ENCODE measurements around the gene LSM12. TPM values are rescaled to one million over a fixed set of nuclear protein-coding genes. Genes with fewer than 3 reads are reported as not detected.

The LSM12 gene
- polyA plus RNA-seq, 4 donors: 24.8 to 36.4 (median 28.2) TPM

DNA sequence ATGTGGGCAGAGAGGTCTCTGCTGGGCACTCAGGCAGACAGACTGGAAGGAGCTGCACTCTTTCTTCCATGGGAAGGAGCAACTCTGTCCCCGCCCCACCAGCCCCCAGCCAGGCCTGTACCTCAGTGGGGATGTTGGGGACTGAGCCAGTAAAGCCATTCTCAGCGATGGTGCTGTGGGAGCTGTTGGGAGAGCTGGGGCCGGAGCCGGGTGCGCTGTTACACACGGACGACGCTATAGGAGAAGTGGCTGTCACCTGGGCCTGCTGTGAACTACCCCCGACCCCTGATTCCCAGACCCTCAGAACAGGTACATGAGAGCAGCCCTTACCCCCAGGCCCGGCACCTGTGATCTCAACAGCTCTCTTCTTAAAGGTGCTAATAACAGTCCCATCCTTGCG is 25.6 kb upstream of the LSM12 start:
- FAIRE-seq: no peak
- WGBS, 3 donors: 95 to 98% (median 96%) methylated on average over 11 of the region's 11 CpGs
- Histone ChIP-seq H3K9me3 (ENCODE audit: control insufficient read depth in 2 of 2, insufficient read depth in 1 of 2, low read depth in 1 of 2, low read length in 1 of 2) (no peaks in the 10 kb centered on the region), H3K27me3 (ENCODE audit: control insufficient read depth in 3 of 3, insufficient read depth in 3 of 3, low read length in 3 of 3) (no peaks in the 10 kb centered on the region), H3K4me1 (ENCODE audit: control insufficient read depth in 3 of 3, insufficient read depth in 2 of 3, low read depth in 1 of 3, low read length in 2 of 3) (peaks cover 0 to 28% (median 0%) of the 10 kb centered on the region in 3 donors), H3K27ac (ENCODE audit: low read depth in 1 of 3, low read length in 2 of 3) (no peak overlapping the region), H3K36me3 (ENCODE audit: control insufficient read depth in 3 of 3, insufficient read depth in 2 of 3, low read depth in 1 of 3, low read length in 3 of 3) (peaks cover 2 to 71% (median 11%) of the 10 kb centered on the region in 3 donors), H3K4me3 (ENCODE audit: low read depth in 1 of 3, low read length in 3 of 3) (no peak overlapping the region)
- no peak for DNase-seq

- Histone ChIP-seq H3K36me3 (ENCODE audit: control insufficient read depth in 3 of 3, insufficient read depth in 2 of 3, low read depth in 1 of 3, low read length in 3 of 3) (peaks cover 2 to 74% (median 11%) of the 10 kb centered on the region in 3 donors), H3K4me3 (ENCODE audit: low read depth in 1 of 3, low read length in 3 of 3) (no peak overlapping the region), H3K4me1 (ENCODE audit: control insufficient read depth in 3 of 3, insufficient read depth in 2 of 3, low read depth in 1 of 3, low read length in 2 of 3) (peaks cover 0 to 23% (median 0%) of the 10 kb centered on the region in 3 donors), H3K27me3 (ENCODE audit: control insufficient read depth in 3 of 3, insufficient read depth in 3 of 3, low read length in 3 of 3) (no peaks in the 10 kb centered on the region), H3K9me3 (ENCODE audit: control insufficient read depth in 2 of 2, insufficient read depth in 1 of 2, low read depth in 1 of 2, low read length in 1 of 2) (no peaks in the 10 kb centered on the region), H3K27ac (ENCODE audit: low read depth in 1 of 3, low read length in 2 of 3) (no peak overlapping the region)
- FAIRE-seq: no peak
- whole genome bisulfite sequencing, 3 donors: 86 to 95% (median 90%) methylated on average over 14 of the region's 14 CpGs
- DNase-seq: no peak
These were observed 24.9 kb upstream of the LSM12 start for GRCh38 chr17:44091200-44091997.

- H3K36me3 ChIP-seq (ENCODE audit: control insufficient read depth in 3 of 3, insufficient read depth in 2 of 3, low read depth in 1 of 3, low read length in 3 of 3): peaks cover 2 to 92% (median 13%) of the 10 kb centered on the region in 3 donors
- peaks cover 0 to 6% (median 0%) of the 10 kb centered on the region in 3 donors for H3K4me1 ChIP-seq (ENCODE audit: control insufficient read depth in 3 of 3, insufficient read depth in 2 of 3, low read depth in 1 of 3, low read length in 2 of 3)
- H3K27me3 ChIP-seq (ENCODE audit: control insufficient read depth in 3 of 3, insufficient read depth in 3 of 3, low read length in 3 of 3): no peaks in the 10 kb centered on the region
- DNase-seq (no peak), FAIRE-seq (no peak)
- H3K4me3 ChIP-seq (ENCODE audit: low read depth in 1 of 3, low read length in 3 of 3): no peak overlapping the region
- no peak overlapping the region for H3K27ac ChIP-seq (ENCODE audit: low read depth in 1 of 3, low read length in 2 of 3)
- no peaks in the 10 kb centered on the region for H3K9me3 ChIP-seq (ENCODE audit: control insufficient read depth in 2 of 2, insufficient read depth in 1 of 2, low read depth in 1 of 2, low read length in 1 of 2)
- WGBS, 3 donors: 95 to 98% (median 97%) methylated on average over 16 of the region's 16 CpGs
These were observed 21.8 kb upstream of the LSM12 start for GRCh38 chr17:44088254-44088653.

DNA sequence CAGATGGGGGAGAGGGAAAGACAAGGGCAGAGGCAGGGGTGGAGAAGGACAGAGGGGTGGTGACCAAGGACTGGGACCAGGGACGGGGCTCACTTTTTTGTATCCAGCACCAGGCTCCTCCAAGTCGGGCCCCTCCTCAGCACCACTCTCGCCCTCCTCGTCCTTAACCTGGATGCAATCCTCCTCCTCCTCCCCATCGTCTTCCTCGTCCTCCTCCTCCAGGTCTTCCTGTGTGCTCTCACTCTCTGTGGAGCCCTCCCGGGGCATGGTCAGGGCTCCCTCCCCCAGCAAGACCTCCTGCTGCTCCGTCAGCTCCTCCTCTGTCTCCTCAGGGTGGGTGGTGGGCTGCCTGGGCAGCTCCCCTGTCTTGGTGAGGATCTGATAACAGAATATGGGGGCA is 20.8 kb upstream of the LSM12 start:
- no peaks in the 10 kb centered on the region for H3K9me3 ChIP-seq (ENCODE audit: control insufficient read depth in 2 of 2, insufficient read depth in 1 of 2, low read depth in 1 of 2, low read length in 1 of 2)
- FAIRE-seq (no peak), DNase-seq (no peak)
- H3K4me3 ChIP-seq (ENCODE audit: low read depth in 1 of 3, low read length in 3 of 3): no peak overlapping the region
- peaks cover 0 to 6% (median 0%) of the 10 kb centered on the region in 3 donors for H3K4me1 ChIP-seq (ENCODE audit: control insufficient read depth in 3 of 3, insufficient read depth in 2 of 3, low read depth in 1 of 3, low read length in 2 of 3)
- peaks cover 0 to 92% (median 11%) of the 10 kb centered on the region in 3 donors for H3K36me3 ChIP-seq (ENCODE audit: control insufficient read depth in 3 of 3, insufficient read depth in 2 of 3, low read depth in 1 of 3, low read length in 3 of 3)
- no peaks in the 10 kb centered on the region for H3K27me3 ChIP-seq (ENCODE audit: control insufficient read depth in 3 of 3, insufficient read depth in 3 of 3, low read length in 3 of 3)
- H3K27ac ChIP-seq (ENCODE audit: low read depth in 1 of 3, low read length in 2 of 3): no peak overlapping the region
- WGBS, 3 donors: 69 to 81% (median 75%) methylated on average over 7 to 8 of the region's 8 CpGs

GRCh38 chr17:44086364-44087311 is 20.2 kb upstream of the LSM12 start:
- H3K4me1 ChIP-seq (ENCODE audit: control insufficient read depth in 3 of 3, insufficient read depth in 2 of 3, low read depth in 1 of 3, low read length in 2 of 3): peaks cover 0 to 6% (median 0%) of the 10 kb centered on the region in 3 donors
- no peak overlapping the region for H3K4me3 ChIP-seq (ENCODE audit: low read depth in 1 of 3, low read length in 3 of 3)
- no peaks in the 10 kb centered on the region for H3K9me3 ChIP-seq (ENCODE audit: control insufficient read depth in 2 of 2, insufficient read depth in 1 of 2, low read depth in 1 of 2, low read length in 1 of 2)
- 56 to 66% (median 59%) methylated on average over 22 to 23 of the region's 23 CpGs for WGBS, 3 donors
- no peak for FAIRE-seq
- H3K27me3 ChIP-seq (ENCODE audit: control insufficient read depth in 3 of 3, insufficient read depth in 3 of 3, low read length in 3 of 3): no peaks in the 10 kb centered on the region
- DNase-seq: no peak
- H3K27ac ChIP-seq (ENCODE audit: low read depth in 1 of 3, low read length in 2 of 3): no peak overlapping the region
- H3K36me3 ChIP-seq (ENCODE audit: control insufficient read depth in 3 of 3, insufficient read depth in 2 of 3, low read depth in 1 of 3, low read length in 3 of 3): peaks cover 0 to 92% (median 9%) of the 10 kb centered on the region in 3 donors

GRCh38 chr17:44085908-44086307 is 19.4 kb upstream of the LSM12 start:
- FAIRE-seq: no peak

DNA sequence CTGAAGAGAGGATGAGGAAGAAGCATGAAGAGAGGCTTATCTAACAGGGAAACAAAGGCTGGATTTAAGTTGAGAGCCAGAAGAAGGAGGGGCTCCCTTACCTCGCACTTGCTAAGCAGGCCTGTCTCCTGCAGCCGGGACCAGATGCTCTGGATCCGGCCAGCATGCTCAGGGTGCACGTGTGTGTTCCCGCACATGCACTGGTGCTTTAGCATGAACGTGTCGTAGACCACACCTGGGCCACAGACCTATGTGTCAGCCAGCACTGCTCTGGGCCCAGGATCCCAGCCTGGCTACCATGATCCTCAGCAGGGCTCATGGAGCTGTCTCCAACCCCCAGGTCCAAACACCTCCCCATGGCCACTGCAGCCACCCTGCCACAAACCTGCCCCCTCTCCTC is 18.4 kb upstream of the LSM12 start:
- 89 to 90% (median 89%) methylated on average over 7 of the region's 7 CpGs for WGBS, 3 donors
- Histone ChIP-seq H3K36me3 (ENCODE audit: control insufficient read depth in 3 of 3, insufficient read depth in 2 of 3, low read depth in 1 of 3, low read length in 3 of 3) (peaks cover 3 to 91% (median 3%) of the 10 kb centered on the region in 3 donors), H3K4me3 (ENCODE audit: low read depth in 1 of 3, low read length in 3 of 3) (no peak overlapping the region), H3K27ac (ENCODE audit: low read depth in 1 of 3, low read length in 2 of 3) (no peak overlapping the region), H3K4me1 (ENCODE audit: control insufficient read depth in 3 of 3, insufficient read depth in 2 of 3, low read depth in 1 of 3, low read length in 2 of 3) (peaks cover 0 to 6% (median 0%) of the 10 kb centered on the region in 3 donors), H3K27me3 (ENCODE audit: control insufficient read depth in 3 of 3, insufficient read depth in 3 of 3, low read length in 3 of 3) (no peaks in the 10 kb centered on the region), H3K9me3 (ENCODE audit: control insufficient read depth in 2 of 2, insufficient read depth in 1 of 2, low read depth in 1 of 2, low read length in 1 of 2) (no peaks in the 10 kb centered on the region)
- DNase-seq (no peak), FAIRE-seq (no peak)

More at GRCh38 chr17:44085908-44086307, 19.4 kb upstream of the LSM12 start:
- DNase-seq: no peak
- 69 to 86% (median 76%) methylated on average over 5 of the region's 5 CpGs for WGBS, 3 donors
- no peak overlapping the region for H3K4me3 ChIP-seq (ENCODE audit: low read depth in 1 of 3, low read length in 3 of 3)
- H3K9me3 ChIP-seq (ENCODE audit: control insufficient read depth in 2 of 2, insufficient read depth in 1 of 2, low read depth in 1 of 2, low read length in 1 of 2): no peaks in the 10 kb centered on the region
- no peaks in the 10 kb centered on the region for H3K27me3 ChIP-seq (ENCODE audit: control insufficient read depth in 3 of 3, insufficient read depth in 3 of 3, low read length in 3 of 3)
- H3K27ac ChIP-seq (ENCODE audit: low read depth in 1 of 3, low read length in 2 of 3): no peak overlapping the region
- peaks cover 0 to 6% (median 0%) of the 10 kb centered on the region in 3 donors for H3K4me1 ChIP-seq (ENCODE audit: control insufficient read depth in 3 of 3, insufficient read depth in 2 of 3, low read depth in 1 of 3, low read length in 2 of 3)
- peaks cover 0 to 89% (median 3%) of the 10 kb centered on the region in 3 donors for H3K36me3 ChIP-seq (ENCODE audit: control insufficient read depth in 3 of 3, insufficient read depth in 2 of 3, low read depth in 1 of 3, low read length in 3 of 3)

DNA sequence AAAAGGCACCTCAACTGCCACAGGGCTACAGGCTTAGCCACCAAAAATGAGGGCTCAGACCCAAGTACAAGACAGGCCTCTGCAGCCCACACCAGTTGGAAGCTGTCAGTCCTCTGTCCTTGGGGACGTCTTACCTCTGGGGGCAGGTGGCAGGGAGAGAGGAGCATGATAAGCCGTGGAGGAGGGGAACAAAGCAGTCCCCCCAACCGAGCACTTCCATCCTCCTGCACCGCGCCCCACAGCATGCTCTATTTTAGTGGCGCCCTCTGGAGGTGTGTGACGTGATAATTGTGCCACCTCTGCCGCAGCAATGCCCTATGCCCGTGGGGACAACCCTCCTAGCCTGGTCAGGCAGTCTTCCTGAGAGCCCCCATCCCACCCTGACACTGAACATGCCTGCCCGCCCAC is 17.7 kb upstream of the LSM12 start:
- H3K36me3 ChIP-seq (ENCODE audit: control insufficient read depth in 3 of 3, insufficient read depth in 2 of 3, low read depth in 1 of 3, low read length in 3 of 3): peaks cover 3 to 90% (median 3%) of the 10 kb centered on the region in 3 donors
- no peak for FAIRE-seq
- WGBS, 3 donors: 68 to 73% (median 73%) methylated on average over 10 of the region's 10 CpGs
- no peaks in the 10 kb centered on the region for H3K9me3 ChIP-seq (ENCODE audit: control insufficient read depth in 2 of 2, insufficient read depth in 1 of 2, low read depth in 1 of 2, low read length in 1 of 2)
- H3K27me3 ChIP-seq (ENCODE audit: control insufficient read depth in 3 of 3, insufficient read depth in 3 of 3, low read length in 3 of 3): no peaks in the 10 kb centered on the region
- no peak overlapping the region for H3K27ac ChIP-seq (ENCODE audit: low read depth in 1 of 3, low read length in 2 of 3)
- peaks cover 0 to 6% (median 0%) of the 10 kb centered on the region in 3 donors for H3K4me1 ChIP-seq (ENCODE audit: control insufficient read depth in 3 of 3, insufficient read depth in 2 of 3, low read depth in 1 of 3, low read length in 2 of 3)
- DNase-seq: no peak
- H3K4me3 ChIP-seq (ENCODE audit: low read depth in 1 of 3, low read length in 3 of 3): no peak overlapping the region

All from small intestine (tissue), 7 donors.